DMS153 (cell line): ENCODE results near the gene COX19.
"Not testable (repeated sequence)": the region's sequence is repeated elsewhere in the genome, so short reads cannot be mapped to it uniquely, and the experiment has no call there.

Experiments used
- DNase-seq: peaks from one replicate; lab custom pipeline; 2025; lab: John Stamatoyannopoulos, UW

Gene COX19

DNA sequence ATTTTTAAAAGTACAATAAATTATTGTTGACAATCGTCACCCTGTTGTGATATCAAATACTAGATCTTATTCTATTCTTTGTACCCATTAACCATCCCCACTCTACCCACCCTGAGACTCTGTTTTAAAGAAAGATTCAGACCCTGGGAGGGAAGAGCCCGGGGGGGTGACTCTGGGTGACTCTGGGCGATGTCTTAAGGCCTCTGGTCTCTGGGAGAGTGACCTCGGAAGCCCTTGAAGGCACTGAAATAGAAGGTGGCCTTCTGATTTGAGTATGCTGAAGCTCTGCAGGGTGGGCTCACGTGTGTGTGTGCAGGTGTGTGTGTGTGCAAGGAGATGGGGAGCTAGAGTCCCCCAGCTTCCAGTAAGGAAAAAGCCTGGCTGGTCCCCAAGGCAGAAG is 30.6 kb downstream of the COX19 start:
- DNase-seq: no peak

DNA sequence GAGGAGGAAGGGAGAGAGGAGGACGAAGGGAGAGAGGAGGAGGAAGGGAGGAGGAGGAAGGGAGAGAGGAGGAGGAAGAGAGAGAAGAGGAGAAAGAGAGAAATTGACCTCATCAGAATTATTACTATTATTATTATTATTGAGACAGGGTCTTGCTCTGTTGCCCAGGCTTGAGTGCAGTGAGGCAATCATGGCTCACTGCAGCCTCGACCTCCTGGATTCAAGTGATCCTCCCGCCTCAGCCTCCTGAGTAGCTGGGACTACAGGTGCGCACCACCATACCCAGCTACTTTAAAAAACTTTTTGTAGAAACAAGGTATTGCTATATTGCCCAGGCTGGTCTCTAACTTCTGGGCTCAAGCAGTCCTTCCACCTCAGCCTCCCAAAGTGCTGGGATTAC is 31.6 kb downstream of the COX19 start:
- not testable (repeated sequence) for DNase-seq

DNA sequence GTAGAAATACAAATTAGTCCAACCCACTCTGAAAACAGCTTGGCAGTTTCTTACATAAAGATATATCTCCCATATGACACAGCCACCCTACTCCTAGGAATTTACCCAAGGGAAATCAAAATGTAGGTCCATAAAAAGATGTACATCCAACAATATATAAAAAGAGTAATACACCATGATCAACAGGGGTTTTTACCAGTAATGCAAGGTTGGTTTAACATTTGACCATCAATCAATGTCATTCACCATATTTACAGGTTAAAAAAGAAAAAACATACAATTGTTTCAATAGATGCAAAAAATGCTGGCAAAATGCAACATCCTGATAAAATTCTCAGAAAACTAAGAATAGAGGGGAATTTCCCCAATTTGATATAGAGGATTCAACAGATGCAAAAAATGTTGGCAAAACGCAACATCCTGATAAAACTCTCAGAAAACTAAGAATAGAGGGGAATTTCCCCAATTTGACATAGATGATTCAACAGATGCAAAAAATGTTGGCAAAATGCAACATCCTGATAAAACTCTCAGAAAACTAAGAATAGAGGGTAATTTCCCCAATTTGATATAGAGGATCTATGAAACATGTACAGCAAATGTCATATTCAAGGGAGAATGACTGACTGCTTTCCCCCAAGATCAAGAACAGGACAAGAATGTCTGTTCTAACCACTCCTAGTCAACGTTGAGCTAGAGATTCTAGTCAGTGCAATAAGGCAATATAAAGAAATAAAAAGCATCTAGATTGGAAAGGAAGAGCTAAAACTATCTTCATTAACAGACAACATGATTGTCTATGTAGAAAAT is 34.5 kb downstream of the COX19 start:
- DNase-seq: no peak

DNA sequence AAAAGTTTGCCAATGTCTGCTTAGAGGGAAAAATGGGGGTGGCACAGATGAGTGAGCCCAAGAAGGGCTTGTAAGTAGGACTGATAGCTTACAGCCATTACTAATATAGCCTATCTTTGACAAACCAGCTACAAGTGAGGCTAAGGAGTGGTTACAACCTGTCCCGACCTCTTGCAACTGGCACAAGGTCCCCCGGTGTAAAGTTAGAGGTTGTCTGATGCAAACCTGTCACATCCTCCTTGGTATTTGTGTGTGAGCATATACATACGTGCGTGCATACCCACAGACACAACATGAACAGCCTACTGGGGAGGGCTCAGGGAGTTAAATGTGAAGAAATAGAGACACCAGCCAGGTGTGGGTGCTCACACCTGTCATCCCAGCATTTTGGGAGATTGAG is 35.5 kb downstream of the COX19 start:
- no peak for DNase-seq

DNA sequence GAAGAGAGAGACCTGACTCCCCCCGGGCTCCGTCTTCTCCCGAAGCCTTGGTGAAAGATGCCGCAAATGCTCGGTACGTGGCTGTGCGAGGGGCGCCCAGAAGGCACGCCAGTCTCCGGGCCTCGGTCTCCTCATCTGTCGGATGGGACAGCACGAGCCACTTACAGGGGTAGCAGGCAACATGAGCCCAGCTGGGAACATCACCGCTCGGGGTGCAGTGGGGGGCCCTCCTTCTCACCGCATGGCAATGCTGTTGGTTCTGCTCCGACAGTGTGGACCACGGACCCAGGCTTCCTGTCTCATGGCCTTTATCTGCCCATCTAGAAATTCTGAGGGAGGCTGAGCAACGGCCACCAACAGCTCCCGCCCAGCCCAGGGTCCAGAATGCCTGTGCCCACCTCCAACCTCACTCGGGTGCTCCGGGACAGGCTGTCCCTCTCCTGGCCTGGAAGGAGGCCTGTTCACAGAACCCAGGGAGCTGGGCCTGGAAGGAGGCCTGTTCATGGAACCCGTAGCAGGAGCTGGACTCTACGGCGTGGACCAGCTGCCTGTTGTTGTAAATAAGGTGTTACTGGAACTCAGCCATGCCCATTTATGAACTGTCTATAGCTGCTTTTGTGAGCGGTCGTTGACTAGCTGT is 36.7 kb downstream of the COX19 start:
- DNase-seq: no peak

DNA sequence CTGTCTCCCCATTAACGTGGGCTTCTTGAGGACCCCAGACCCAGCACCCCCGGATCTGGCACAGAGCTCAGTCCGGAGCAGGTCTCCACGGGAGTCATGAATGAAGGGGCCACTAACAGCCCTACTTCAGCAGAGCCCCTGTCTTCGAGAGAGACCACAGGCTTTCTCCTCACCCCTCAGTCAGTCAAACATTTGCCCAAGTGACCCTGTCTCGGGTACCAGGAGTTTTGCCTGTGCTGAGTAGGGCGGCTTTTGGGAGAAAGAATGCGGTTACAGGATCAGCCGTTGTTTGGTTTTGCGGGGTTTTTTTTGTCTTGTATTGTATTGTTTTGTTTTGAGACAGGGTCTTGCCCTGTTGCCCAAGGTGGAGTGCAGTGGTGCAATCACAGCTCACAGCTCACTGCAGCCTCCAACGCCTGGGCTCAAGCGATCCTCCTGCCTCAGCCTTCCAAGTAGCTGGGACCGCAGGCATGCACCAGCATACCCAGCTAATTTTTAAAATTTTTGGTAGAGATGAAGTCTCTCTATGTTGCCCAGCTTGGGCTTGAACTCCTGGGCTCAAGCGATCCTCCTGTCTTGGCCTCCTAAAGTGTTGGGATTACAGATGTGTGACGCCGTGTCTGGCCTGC is 37.4 kb downstream of the COX19 start:
- no peak for DNase-seq

DNA sequence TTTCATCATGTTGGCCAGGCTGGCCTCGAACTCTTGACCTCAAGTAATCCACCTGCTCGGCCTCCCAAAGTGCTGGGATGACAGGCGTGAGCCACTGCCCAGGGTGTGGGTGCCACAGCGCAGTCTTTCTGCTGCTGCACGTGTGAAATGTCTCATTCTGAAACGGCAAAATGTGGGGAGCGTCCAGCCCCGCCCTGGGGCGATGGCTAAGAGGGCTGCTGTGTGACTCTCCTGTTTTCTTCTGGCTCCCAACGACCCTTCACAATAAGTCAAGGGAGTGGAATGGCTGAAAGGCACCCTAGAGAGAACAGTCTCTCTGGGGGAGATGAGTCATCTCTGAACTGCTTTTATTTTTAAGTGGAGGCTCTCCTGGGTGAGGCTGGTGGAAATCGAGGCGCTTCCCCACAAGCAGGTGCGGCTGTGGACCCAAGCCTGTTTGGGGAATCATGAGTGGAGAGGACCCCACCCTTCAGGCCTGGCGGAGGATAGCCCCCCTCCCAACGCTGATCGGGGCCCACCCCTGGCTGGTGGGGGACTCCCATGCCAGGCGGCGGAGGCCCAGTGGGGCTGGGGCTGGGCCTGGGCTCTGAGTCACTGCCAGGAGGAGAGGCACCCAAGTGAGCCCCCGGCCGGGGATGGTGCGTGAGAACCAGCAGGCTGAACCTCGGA is 38.8 kb downstream of the COX19 start:
- DNase-seq: no peak

DNA sequence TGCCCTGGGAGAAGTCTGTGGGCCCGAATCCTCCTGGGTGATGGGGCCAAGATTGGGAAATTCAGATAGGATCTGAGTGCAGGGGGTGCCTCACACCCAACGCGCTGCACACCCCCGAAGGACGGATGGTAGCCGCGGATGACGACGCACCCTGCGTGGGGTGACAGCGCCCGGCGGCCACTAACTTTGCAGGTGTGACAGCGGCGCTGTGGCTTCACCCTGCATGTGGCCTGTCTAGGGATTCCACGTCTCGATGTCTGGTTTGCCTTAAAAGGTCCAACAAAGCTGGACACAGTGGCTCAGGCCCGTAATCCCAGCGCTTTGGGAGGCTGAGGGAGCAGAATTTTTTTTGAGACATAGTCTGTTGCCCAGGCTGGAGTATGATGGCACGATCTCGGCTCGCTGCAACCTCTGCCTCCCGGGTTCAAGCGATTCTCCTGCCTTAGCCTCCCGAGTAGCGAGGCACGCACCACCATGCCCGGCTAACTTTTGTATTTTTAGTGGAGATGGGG is 39.4 kb downstream of the COX19 start:
- no peak for DNase-seq

DNA sequence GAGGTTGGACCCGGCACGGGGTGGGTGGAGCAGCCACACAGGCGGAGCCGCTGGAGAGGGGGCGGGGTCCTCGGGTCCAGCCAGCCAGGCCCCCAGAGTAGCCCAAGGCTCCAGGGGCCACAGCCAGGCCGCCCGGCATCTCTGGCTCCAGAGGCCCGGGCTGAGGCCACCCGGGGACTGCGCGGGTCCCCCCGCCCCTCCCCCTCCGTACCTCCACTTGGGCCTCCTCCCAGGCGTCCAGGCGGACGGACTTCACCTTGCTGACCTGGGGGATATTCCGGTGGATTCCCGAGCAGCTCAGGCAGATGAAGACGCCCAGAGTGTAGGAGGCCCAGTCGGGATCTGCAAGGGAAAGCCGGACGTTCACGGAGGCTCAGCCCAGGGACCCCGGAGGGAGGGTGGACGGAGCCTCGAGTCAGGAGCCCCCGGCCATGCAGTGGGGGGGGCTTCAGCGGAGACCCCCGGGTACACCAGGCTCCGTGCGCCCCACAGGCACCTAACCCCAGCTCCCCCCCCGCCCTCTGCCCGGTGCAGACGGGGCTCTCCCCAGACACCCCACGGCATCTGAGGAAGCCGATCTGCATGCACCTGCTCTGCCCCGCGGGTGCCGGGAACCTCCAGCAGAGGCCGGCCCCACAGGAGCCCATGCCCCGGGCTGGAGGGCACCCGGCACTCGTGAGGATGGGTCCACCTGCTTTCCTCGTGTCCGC is 40.0 kb downstream of the COX19 start:
- DNase-seq: no peak

DNA sequence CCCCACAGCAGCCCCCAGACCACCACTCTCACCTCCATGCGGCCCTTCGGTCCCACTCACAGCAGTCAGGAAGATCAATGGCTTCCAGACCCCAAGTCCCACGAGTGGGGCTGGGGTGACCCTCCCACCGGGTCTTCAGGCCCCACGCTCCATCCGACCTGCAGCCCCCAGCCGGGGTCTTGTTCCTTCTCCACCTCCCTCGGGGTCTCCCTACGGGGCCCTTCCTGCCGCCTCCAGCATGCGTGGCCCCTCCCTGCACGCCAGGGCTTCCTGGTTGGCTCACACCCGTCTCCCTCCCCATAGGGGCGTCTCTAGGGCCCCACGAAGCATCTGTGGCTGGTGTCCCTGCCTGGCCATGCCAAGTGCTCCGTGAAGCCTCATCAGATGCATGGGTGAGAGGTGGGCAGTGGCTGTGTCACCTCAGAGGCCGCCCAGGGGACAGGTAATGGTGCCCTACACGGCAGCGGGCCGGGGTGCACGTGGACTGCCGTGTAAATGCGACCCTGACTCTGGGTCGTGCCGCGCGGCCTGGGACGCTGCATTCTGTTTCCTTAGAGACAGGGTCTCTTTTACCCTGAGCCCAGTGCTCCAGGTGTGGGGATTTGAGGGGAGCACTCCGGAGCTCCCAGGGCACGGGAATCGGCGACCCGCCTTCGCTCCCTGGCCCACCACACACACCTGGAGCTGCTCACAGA is 40.7 kb downstream of the COX19 start:
- no peak for DNase-seq

DNA sequence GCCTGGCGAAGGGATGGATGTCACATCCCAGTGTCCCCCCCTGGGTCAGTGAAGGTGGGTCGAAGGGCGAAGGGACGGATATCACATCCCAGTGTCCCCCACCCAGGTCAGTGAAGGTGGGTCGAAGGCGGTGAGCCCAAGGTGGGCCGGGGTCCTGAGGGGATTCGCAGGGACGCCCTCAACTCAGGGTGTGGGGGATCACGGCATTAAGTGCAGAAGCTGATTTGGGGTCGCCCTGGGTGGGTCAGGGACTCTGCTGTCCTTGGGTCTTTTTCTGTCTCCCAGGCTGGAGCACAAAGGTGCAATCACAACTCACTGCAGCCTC is 42.7 kb downstream of the COX19 start:
- no peak for DNase-seq

DNA sequence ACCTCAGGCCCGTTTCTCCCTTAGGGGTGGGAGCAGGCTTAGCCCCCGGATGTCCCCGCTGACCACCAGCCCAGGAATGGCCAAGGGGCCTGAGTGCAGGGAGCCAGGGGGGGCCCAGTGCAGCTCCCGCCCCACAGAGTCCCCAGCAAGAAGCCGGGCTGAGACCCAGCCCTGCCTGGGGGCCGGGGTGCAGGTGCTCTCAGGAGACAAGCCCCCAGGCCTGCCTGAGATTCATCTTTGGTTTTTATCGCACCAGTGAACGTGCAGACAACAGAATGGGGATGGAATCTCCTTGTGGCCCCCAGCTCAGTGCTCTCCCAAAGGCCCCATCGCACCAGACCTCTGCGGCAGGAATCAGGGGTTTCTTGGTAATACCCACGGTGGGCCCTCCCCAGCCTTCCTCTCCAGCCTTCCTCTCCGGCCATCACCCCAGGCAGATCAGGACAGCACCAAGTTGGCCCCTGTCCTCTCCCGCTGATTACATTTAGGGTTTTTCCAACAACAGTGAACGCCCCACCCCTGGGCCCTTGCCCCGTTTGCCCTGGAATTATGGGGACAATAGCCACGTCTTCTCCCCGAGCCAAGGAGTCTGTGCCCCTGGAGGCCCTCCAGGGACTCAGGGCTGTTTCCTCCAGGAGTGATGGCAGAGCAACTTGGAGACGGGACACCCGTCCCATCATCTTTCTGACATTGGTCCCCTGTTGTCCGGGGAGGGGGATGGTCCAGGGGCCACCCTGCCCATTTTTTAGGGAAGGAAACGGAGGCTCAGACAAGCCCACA is 43.3 kb downstream of the COX19 start:
- no peak for DNase-seq

DNA sequence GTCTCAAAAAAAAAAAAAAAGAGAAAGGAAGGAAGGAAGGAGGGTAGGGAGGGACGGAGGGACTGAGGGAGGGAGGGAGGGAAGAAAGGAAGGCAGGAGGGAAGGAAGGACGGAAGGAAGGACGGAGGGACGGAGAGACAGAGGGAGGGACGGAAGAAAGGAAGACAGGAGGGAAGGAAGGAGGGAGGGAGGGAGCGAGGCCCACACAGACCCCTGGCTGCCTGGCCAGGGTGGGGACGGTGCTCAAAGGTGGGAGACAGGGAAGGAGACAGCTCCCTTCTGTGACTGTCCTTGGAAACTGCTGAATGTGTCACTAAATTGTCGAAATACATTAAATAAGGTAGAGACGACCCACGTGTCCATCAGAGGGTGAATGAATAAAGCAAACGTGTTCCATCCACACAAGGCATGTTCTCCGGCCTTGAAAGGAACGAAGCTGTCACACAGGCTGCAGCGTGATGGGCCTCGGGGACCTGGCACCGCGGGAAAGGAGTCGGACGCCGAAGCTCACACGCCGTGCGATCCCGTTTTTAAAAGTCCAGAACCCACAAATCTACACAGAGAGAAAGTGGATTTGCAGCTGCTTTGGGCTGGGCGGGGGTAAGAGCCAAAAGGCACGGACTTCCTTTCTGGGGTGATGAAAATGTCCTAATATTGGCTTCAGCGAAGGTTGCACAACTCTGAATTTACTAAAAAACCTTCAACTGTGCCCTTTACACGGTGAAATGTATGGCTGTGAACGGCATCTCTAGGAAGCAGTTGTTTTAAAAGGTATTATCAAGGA is 44.2 kb downstream of the COX19 start:
- no peak for DNase-seq

DNA sequence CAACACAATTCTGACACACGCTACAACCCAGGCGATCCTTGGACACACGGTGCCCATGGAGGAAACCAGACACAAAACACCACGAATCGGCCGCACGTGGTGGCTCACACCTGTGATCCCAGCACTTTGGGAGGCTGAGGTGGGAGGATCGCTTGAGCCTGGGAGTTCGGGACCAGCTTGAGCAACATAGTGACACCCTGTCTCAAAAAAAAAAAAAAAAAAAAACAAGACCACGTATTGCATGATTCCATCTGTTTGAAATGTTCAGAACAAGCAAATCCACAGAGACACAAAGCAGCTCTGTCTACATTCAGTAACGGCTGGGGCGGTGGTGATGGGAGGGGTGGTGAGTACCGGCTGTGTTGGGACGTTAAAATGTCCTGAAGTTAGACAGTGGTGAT is 46.0 kb downstream of the COX19 start:
- DNase-seq: no peak

DNA sequence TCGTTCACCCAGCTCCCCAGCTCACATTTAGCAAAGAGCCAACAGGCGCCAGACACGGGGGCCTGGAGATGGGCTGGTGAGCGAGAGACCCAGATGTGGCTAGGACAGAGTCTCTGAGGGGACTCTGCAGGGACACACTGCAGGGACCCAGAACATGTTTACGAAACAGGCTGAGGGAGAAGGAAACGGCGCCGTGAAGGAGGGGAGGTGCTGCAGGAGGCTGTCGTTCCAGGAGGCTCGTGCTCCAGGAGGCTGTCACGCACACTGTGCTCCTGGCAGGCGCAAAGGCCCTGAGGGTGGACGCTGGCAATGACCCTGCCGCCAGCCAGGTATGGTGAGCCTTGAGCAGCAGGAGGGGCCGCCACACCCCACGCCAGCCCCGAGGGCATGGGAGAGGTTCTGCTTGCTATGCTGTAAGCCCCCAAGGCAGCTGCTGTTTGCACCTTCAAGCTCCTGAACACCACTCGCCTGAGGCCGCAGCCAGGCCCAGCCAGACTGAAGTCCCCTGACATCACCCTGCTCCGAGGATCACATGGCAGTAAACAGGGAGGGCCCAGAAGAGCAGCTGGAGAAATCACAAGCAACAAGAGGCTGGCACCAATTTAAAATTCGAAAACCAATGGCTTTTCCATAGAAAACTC is 48.2 kb downstream of the COX19 start:
- no peak for DNase-seq

DNA sequence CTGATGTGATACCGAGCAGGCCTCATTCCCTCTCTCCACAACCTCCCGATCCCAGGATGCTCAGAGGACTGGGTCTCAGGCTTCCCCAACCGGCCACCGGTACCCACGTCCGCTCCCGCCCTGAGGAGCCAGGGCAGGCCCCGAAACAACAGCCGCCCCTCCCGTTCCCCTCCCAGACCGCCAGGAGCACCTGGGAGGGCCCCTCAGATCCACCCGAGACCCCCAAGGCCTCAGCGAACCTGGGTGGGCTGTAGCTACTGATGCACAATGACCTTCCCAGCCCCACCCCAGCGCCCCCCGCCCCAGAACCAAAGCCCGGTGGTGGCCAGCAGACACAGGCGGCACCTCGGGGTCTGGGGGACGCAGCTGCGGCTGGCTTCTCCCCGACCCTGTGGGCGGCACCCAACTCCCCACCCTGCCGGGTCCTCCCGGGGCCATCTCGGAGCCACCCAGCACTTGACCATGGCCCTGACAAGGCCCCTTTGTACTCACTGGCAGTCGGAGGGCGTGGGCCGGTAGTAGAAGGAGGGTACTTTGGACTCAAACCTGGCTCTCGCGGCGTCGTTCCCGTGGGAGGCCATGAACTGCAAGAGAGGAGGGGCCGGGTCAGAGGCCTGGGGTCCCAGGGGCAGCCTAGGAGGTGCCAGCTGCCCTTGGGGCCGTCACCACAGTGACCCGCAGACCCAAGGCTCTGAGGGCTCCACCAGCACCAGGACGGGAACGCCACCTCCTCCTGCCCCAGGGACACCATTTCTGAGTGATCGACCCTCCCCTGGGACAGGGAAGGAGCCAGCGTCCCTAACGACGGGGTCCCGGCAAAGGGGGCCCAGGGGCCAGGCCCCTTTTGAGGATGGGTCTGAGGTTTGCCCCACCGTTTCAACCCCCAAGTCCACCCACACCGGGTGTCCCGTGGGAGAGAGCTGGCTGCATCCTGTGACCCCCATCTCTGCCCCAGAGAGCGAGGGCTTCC is 49.0 kb downstream of the COX19 start:
- no peak for DNase-seq

DNA sequence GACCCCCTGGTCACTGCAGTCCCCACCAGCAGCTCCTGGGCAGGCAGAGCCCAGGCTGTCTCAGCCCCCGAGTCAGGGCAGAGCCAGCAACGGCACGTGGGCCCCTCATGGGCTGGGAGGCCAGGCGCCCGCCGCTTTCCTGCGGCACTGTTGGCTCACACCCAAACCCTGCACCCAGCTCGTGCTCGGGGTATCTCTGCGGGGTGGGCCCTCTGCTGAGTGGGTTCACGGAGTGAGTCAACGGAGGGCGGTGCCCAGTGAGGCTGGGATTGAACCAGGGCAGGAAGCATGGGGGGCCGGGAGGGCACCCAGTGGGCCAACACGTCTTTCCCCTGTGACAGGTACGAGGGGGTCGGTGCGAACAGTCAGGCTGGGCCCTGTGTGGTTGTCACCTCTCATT is 49.7 kb downstream of the COX19 start:
- no peak for DNase-seq

DNA sequence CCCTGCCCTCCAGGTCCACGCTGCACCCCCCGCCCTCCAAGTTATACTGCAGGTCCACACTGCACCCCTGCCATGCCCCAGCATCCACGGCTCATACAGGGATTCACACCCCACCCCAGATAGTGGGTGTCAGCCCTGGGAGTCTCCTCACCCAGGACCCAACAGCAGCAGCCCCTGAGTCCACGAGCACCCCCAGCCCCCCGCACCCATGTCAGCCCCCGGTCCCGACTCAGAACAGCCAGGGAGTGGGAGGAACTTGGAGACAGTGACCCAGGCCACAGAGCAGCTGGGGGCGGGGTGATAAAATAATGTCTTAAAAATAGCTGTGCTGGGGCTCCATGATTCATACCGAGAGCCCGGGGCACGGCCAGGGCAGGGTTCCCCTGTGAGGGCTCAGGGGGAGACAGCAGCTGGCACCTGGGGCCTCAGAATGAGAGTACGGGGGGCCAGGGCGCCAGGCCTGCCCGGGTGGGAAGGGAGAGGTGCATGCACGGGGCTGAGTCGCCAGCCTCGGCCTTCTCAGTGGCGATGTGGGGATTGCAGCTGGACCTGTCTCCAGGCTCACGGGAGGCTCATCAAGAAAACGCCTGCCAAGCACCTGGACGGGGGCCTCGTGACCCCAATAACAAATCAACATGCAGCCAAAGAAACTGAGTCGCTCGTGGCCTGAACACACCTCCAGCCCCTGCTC is 50.7 kb downstream of the COX19 start:
- no peak for DNase-seq
